ENCODE results near the gene PEBP1. TPM values are rescaled to one million over a fixed set of nuclear protein-coding genes. Genes with fewer than 3 reads are reported as not detected.

The PEBP1 gene
- total and polyA plus RNA-seq, 2 experiments from 2014 or later: 598 to 685 TPM

GRCh38 chr12:118185602-118186397 is 49.9 kb downstream of the PEBP1 start:
- TF ChIP-seq CTCF (IDR thresholded peaks at IDR 0.05; ENCODE audit: poor library complexity) (no peak), EZH2phosphoT487 (IDR thresholded peaks at IDR 0.05; ENCODE audit: low read depth, severe bottlenecking, unreplicated experiment) (no peak), EZH2 (IDR thresholded peaks at IDR 0.05; ENCODE audit: borderline replicate concordance) (no peak)
- Histone ChIP-seq H3K27ac (no peak overlapping the region), H3K36me3 (replicated peaks; ENCODE audit: insufficient read depth, low read depth) (no peaks in the 10 kb centered on the region), H3K4me2 (no peak overlapping the region), H3K27me3 (no peaks in the 10 kb centered on the region), H3K4me3 (no peak overlapping the region), H3K9me3 (ENCODE audit: low read depth) (no peaks in the 10 kb centered on the region), H3K79me2 (peaks cover 14% of the 10 kb centered on the region), H4K20me1 (ENCODE audit: insufficient read depth, poor library complexity, severe bottlenecking) (no peaks in the 10 kb centered on the region), H3K4me1 (ENCODE audit: insufficient read depth) (no peaks in the 10 kb centered on the region), H3K9me2 (replicated peaks; ENCODE audit: insufficient read depth) (no peaks in the 10 kb centered on the region), H2AFZ (no peak overlapping the region)
- 93% methylated on average over 5 of the region's 5 CpGs for WGBS (ENCODE audit: low lambda C conversion rate, missing lambda C conversion rate)
- no peak for DNase-seq (ENCODE audit: low spot score)

GRCh38 chr12:118187751-118188435 is 52.0 kb downstream of the PEBP1 start:
- peak overlapping the region; percentile 86 for H3K27ac ChIP-seq
- 81% methylated on average over 6 of the region's 6 CpGs for WGBS (ENCODE audit: low lambda C conversion rate, missing lambda C conversion rate)
- TF ChIP-seq CTCF (IDR thresholded peaks at IDR 0.05; ENCODE audit: poor library complexity) (no peak), EZH2 (IDR thresholded peaks at IDR 0.05; ENCODE audit: borderline replicate concordance) (no peak), EZH2phosphoT487 (IDR thresholded peaks at IDR 0.05; ENCODE audit: low read depth, severe bottlenecking, unreplicated experiment) (no peak)
- H3K9me3 ChIP-seq (ENCODE audit: low read depth): no peaks in the 10 kb centered on the region
- no peak for DNase-seq (ENCODE audit: low spot score)
- H3K27me3 ChIP-seq: no peaks in the 10 kb centered on the region
- H3K36me3 ChIP-seq (replicated peaks; ENCODE audit: insufficient read depth, low read depth): no peaks in the 10 kb centered on the region
- no peaks in the 10 kb centered on the region for H3K4me1 ChIP-seq (ENCODE audit: insufficient read depth)
- H3K79me2 ChIP-seq: peaks cover 14% of the 10 kb centered on the region
- no peak overlapping the region for H2AFZ ChIP-seq
- no peaks in the 10 kb centered on the region for H4K20me1 ChIP-seq (ENCODE audit: insufficient read depth, poor library complexity, severe bottlenecking)
- H3K9me2 ChIP-seq (replicated peaks; ENCODE audit: insufficient read depth): no peaks in the 10 kb centered on the region
- peak overlapping the region; percentile 72 for H3K4me2 ChIP-seq
- no peak overlapping the region for H3K4me3 ChIP-seq

GRCh38 chr12:118188690-118189371 is 52.9 kb downstream of the PEBP1 start:
- 69% methylated on average over 10 of the region's 10 CpGs for WGBS (ENCODE audit: low lambda C conversion rate, missing lambda C conversion rate)
- no peaks in the 10 kb centered on the region for H3K9me2 ChIP-seq (replicated peaks; ENCODE audit: insufficient read depth)
- H3K4me1 ChIP-seq (ENCODE audit: insufficient read depth): no peaks in the 10 kb centered on the region
- H3K4me2 ChIP-seq: peak overlapping the region; percentile 72
- no peak overlapping the region for H2AFZ ChIP-seq
- H3K36me3 ChIP-seq (replicated peaks; ENCODE audit: insufficient read depth, low read depth): no peaks in the 10 kb centered on the region
- no peak for TF ChIP-seq EZH2phosphoT487 (IDR thresholded peaks at IDR 0.05; ENCODE audit: low read depth, severe bottlenecking, unreplicated experiment)
- no peak for TF ChIP-seq CTCF (IDR thresholded peaks at IDR 0.05; ENCODE audit: poor library complexity)
- no peak for TF ChIP-seq EZH2 (IDR thresholded peaks at IDR 0.05; ENCODE audit: borderline replicate concordance)
- no peak for DNase-seq (ENCODE audit: low spot score)
- peak overlapping the region; percentile 4 for H3K4me3 ChIP-seq
- no peaks in the 10 kb centered on the region for H3K9me3 ChIP-seq (ENCODE audit: low read depth)
- H4K20me1 ChIP-seq (ENCODE audit: insufficient read depth, poor library complexity, severe bottlenecking): no peaks in the 10 kb centered on the region
- H3K79me2 ChIP-seq: peaks cover 14% of the 10 kb centered on the region
- peak overlapping the region; percentile 86 for H3K27ac ChIP-seq
- H3K27me3 ChIP-seq: no peaks in the 10 kb centered on the region

Measured in hepatocyte (in vitro differentiated cells).